SK-N-MC (cell line): ENCODE results near the gene AGBL1.

Source experiments
- EZH2 ChIP-seq: fragments of 200-600 bp; sonication (generic); IDR thresholded peaks from one replicate; pipeline ENCODE4 v1.6.1; 2017; ENCODE audit warnings: antibody characterized with exemption
- FOXP2 ChIP-seq: optimal IDR thresholded peaks from 2 replicates; pipeline ENCODE3; 2011; ENCODE audit warnings: mild to moderate bottlenecking, moderate library complexity; ENCODE audit not compliant: insufficient read depth; ENCODE audit errors: extremely low read length, control extremely low read depth
- POLR2AphosphoS5 ChIP-seq: IDR thresholded peaks from 2 replicates; pipeline ENCODE4 v1.6.1; 2012; ENCODE audit warnings: mild to moderate bottlenecking, low read depth, low read length, borderline replicate concordance

DNA sequence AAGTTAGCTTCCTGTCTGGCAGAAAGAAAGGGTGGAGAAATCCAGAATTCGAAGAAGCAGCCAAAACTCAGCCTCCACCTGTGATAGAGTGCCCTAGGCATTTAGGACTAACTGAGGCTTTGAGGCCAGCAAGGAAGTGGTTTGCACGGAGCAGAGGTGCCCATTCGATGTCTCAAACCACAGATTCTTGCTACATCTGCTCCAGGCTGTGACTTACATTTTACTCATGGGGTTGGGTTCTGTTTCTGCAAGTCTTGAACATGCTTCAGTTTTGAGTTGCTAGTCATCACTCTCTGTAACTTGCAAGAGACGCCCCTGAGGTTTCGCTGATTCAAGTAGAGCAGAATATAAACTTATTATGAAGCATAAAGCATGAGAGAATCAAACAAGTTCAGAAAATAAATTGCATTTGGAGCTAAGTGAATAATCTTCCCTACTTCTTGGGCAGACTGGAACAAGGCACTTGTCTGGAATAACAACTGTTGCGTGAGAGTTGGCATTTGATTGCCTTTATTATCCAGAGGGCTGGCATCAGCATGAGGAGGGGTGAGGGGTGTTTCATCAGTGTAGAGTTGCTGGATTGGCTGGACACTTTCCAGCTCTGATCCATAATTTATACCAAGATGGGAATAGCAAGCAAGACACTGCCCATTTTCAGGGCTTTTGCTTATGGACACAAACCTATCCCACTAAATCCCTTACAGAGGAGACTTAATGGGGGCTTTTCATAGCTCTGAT is 256.5 kb downstream of the AGBL1 start:
- no peak for TF ChIP-seq EZH2
- no peak for TF ChIP-seq POLR2AphosphoS5
- TF ChIP-seq FOXP2: no peak
